Measurements from ENCODE around the gene TNFAIP2.
A peak's percentile ranks its signal among the peaks of the same experiment; 100 is the strongest.

The TNFAIP2 gene

DNA sequence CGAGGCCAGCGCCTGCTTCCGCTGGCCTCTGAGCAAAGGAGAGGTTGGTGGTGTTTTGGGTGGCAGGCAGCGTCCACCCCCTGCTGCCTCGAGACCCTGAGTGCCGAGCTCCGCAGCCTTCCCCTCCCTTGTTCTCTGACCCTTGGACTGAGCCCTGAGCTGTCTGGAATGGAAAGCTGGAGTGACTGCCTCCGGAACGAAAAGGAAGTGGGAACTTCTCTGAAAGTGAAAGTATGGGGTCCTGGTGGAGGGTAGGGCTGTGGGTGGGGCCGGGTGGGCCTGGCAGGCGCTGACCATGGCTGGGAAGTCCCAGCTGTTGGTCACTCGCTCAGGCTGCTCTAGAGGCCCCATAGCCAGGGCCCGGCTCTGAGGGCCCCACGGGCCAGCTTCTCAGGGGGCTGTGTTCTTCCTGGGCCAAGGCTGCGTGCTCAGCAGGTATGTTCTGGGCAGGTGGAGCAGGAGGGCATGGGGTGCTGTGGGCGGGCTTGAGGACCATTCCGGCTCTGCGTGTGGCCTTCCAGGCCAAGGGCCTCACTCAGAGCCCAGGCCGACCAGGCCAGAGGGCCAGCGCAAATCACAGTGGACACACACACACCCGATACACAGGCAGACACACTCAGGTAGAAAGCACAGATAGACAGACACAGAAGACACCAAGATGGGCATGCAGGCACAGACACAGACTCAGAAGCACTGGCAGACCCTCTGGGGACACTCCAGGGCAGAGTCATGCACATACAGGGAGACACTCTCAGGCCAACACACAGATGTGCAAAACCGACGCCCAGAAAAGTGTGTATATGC lies 28.7 kb upstream of the TNFAIP2 start, which contains the start of gene EXOC3L4:
TSS of gene EXOC3L4 (plus strand) at position 320 of the 804 bp plus-strand sequence. CDS start 5,495 bp downstream, outside the sequence.
- DNase-seq: no peak

DNA sequence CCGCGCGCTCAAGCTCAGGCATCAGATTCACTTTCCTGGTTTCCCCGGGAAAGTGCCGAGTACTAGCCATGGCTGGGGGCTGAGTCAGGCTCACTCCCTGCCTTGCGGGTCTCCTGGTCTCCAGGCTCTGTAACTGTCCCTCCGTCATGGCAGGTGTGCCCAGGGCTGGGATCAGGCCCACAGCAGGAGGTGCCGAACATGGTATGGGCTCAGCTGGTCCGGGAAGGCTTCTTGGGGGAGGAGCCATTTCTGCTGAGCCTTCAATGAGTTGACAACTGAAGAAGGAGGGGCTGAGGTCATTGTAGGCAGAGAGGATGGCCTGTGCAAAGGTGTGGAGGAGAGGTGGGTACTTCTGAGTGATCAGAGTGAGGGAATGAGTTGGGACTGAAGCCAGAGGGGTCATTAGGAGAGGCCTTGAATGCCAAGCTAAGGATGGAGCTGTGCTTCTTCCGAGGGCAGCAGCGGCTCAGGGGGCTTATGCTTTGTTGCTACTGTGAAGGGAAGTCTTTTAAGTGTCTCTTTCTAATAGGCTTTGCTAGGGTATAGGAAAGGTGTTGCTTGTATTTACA lies 28.0 kb upstream of the TNFAIP2 start:
- DNase-seq: no peak

GRCh38 chr14:103096387-103096786 lies 26.9 kb upstream of the TNFAIP2 start:
- DNase-seq: no peak

GRCh38 chr14:103097244-103097993 lies 25.8 kb upstream of the TNFAIP2 start:
- DNase-seq: no peak

- DNase-seq: no peak
Observed at GRCh38 chr14:103097994-103098957, 25.0 kb upstream of the TNFAIP2 start.

DNA sequence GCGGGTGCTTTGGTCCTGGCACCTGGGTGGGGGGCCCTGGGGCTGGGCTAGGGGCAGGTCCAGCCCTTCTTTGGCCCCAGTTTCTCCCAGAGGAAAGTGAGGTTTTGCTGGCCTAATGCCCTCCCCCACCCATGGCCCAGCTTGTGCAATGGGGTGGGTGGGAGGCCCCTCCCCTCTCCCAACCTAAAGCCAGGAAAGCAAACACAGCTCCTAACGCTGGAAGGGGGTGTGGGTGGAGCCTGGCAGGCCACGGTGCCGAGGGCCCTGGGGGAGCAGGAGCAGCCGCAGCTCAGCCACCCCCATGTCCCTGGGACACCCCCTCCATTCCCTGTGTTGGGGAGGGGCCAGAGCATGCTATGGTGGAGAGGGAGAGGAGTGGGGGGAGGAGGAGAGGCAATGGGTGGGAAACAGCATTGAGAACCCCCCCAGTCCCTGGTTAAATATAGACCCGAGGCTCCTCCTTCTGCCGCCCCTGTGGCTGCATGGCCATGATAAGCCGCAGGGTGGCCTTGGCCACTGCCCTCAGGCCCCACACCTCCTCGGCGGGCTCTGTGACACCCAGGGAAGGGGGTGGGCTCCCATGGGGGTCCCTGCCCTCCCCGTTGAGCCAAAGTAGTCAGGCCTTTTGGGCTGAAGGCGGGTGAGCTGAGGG lies 24.1 kb upstream of the TNFAIP2 start:
- no peak for DNase-seq

GRCh38 chr14:103099733-103100280 lies 23.5 kb upstream of the TNFAIP2 start:
- DNase-seq: no peak

DNA sequence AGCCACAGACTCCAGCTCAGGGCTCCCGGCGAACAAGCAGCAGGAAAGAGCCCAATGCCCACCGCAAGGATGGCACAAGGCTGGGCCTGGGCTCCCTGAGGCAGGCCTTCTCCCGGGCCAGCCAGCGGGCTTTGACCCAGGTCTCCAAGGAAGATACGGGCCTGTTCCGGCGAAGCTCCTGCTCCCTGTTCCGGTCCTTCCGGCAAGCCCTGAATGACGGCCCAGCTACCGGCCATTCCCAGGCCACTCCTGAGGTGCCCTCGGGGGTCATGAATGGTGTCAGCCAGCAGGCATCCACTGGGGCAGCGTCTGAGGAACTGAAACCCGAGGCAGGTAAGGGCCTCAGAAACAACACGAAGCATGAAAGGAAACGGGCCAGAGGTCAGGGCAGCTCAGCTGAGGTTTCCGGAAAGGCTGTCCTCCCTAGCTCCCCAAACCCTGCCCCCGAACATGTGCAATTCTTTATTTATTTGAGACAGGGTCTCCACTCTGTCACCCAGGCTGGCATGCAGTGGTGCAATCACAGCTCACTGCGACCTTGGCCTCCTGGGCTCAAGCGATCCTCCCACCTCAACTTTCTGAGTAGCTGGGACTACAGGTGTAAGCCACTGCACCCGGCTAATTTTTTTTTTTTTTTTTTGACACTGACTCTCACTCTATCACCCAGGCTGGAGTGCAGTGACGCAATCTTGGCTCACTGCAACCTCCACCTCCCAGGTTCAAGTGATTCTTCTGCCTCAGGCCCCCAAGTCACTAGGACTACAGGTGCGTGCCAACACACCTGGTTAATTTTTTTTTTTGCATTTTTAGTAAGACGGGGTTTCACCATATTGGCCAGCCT lies 22.8 kb upstream of the TNFAIP2 start:
- DNase-seq: no peak

DNA sequence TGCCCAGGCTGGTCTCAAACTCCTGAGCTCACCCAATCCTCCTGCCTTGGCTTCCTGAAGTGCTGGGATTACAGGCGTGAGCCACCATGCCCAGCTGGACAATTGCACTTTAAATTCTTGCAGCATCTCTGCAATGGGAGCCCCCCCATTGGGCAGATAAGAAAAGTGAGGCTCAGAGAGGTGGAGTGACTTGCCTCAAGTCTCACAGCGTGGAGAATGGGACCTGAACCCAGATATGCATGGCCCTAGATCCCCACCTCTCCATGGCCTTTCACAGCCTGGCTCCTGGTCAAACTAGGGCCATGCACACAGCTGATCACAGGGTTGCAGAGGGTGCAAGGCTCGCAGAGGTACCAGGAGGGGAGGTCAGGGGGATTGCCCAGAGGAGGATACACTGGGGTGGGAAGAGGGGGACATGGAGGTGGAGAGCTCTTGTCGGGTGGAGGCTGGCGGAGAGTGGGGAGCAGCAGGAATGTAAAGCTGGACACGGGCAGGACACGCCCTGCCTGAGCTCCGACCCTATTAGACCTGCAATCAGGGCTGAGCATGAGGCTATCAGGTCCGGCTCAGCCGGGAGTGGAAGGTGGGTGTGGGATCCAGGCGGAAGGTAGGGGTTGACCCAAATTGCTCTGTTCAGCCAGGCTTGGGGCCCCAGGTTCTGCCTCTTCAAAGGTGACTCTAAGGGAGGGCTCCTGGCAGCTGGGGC lies 21.9 kb upstream of the TNFAIP2 start:
- no peak for DNase-seq

DNA sequence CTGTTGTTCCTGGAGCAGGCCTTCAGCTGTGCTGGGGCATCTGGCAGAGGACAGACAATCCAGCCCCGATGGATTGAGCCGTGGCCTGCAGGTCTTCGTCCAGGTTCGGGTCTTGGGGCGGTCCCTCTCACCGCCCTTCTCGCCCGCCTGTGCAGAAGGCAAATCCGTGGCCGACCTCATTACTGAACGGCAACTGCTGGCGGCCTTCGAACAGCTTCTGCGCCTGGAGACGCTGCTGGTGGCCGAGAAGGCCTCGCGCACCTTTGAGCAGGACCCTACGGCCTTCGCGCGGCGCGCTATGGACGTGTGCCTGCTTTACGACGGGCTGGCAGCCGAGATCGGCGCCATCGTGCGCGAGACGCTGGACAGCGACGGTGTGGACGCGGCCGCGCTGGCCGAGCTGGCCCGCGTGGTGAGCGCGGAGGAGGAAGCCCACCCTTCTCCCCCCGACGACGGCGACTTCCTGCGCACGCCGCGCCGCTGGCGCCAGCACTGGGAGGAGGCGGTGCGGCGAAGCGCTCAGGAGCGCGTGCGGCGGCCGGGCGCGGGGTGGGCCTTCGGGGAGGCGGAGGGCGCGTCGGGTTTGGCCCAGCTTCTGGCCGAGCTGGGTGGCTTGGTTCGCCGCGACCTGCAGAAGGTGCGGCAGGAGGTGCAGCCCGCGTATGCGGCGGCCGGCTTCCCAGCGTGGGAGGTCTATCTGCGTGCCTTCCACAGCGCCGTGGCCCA lies 21.1 kb upstream of the TNFAIP2 start:
- DNase-seq: no peak

DNA sequence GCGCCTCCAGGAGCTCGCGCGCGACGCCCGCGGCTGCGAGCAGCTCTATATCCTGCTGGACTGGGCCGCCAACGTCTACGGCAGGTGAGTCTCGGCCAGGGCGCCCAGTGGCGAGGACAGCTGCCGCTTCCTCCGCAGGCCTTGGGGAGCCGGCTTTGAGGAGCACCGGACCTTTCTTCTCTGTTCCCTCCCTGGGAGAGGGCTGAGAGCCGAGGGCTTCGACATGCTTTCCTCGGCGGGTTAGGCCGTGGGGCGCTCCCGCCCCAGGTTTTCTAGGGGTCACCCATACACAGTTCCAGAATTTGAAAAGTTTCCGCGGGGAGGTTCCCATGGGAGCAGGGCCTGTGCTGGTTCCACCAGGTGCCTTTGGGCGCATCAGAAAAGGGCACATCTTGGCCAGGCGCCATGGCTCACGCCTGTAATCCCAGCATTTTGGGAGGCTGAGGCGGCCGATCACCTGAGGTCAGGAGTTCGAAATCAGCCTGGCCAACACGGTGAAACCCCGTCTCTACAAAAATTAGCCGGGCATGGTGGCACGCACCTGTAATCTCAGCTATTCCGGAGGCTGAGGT lies 20.5 kb upstream of the TNFAIP2 start:
- no peak for DNase-seq

- DNase-seq: peak; percentile 57
Observed at GRCh38 chr14:103103461-103104388, 19.5 kb upstream of the TNFAIP2 start.

- DNase-seq: no peak
Observed at GRCh38 chr14:103104389-103104653, 18.9 kb upstream of the TNFAIP2 start.

DNA sequence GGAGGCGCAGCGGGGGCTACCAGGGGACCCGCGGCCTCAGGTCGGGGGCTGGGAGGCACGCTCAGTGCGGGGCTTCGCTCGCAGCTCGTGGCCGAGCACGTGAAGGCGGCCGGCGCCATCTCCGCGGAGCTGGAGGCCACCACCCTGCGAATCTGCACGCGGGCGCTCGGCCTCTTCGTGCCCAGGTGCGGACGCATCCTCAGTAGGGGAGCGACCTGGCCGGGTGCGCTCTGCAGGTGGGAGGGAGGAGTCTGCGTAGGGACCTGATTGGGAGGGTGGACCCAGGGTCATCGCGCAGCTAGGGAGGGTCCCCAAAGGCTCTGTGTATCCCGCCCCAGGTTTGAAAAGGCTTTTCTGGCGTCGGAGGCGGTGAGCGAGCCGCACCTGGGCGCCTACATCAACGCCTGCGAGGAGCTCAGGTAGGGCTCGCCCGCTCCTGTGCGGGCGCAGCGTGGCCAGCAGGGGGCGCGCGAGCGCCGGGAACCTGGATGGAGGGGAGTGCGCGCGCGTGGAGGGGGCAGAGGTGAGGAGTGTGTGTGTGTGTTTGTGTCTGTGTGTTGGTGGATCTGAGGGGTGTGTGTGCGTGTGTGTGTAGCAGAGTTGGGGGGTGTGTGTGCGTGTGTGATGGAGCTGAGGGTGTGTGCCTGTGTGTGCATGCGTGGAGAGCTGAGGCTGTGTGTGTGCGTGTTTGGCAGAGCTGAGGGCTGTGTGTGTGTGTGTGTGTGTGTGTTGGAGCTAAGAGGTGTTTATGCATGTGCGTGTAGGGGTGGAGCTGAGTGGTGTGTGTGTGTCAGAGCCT lies 18.4 kb upstream of the TNFAIP2 start:
- DNase-seq: peak; percentile 48

- DNase-seq: no peak
Observed at GRCh38 chr14:103105580-103106150, 17.6 kb upstream of the TNFAIP2 start.

DNA sequence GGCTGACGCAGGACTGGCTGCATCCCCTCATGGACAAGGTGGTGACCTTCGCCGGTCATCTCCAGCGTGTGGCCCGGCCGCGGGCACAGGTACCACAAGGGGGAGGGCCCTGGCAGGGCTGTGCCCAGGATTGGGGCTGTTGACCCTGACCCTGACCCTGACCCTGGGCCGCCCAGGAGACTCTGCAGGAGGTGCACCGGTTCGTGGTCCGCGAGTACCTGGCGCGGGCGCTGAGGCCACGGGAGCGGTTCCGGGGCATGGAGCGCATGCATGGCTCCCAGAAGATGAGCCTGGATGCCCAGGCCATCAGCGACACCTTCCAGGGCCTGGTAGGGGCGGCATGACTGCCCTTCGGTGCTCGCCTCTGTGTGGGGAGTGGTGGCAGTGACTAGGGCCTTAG lies 15.8 kb upstream of the TNFAIP2 start:
- DNase-seq: no peak

All from DMS79 (cell line).